CD14-positive monocyte (primary cell): ENCODE data around the gene VSIG10L. TPM values are rescaled to one million over a fixed set of nuclear protein-coding genes. Genes with fewer than 3 reads are reported as not detected.

Experiments used
- DNase-seq, 3 donors: peaks; one replicate each; pipeline ENCODE4 v3.0.0-alpha.2; 2011 to 2022
- H2AFZ ChIP-seq: 2 replicates; pipeline ENCODE4 v1.6.0; 2012; ENCODE audit warnings: mild to moderate bottlenecking, low read depth, low read length, inconsistent platforms; ENCODE audit not compliant: insufficient read depth, poor library complexity, severe bottlenecking
- H3K27ac ChIP-seq, 2 donors: 1 replicate in 1 of 2; 2 replicates in 1 of 2; pipeline ENCODE4 v1.5.1; 2012 to 2013; ENCODE audit warnings: low read length in 2 of 2, control low read depth in 1 of 2, inconsistent platforms in 1 of 2, low read depth in 1 of 2, mild to moderate bottlenecking in 1 of 2
- H3K27me3 ChIP-seq, 2 donors: one replicate each; pipeline versions ENCODE4 v1.6.0 to v1.6.1; 2011 to 2013; ENCODE audit warnings: low read length in 2 of 2; ENCODE audit not compliant: control insufficient read depth in 2 of 2, insufficient read depth in 2 of 2
- H3K36me3 ChIP-seq, 2 donors: replicated peaks in 1 of 2; 1 replicate in 1 of 2; 2 replicates in 1 of 2; pipeline versions ENCODE4 v1.5.1 to v1.6.1; 2012 to 2013; ENCODE audit warnings: low read length in 2 of 2, control low read depth in 1 of 2, inconsistent platforms in 1 of 2, mild to moderate bottlenecking in 1 of 2; ENCODE audit not compliant: insufficient read depth in 2 of 2, control insufficient read depth in 1 of 2
- H3K4me1 ChIP-seq, 2 donors: 1 replicate in 1 of 2; 2 replicates in 1 of 2; pipeline versions ENCODE4 v1.5.1 to v1.6.1; 2012 to 2013; ENCODE audit warnings: low read length in 2 of 2, control low read depth in 1 of 2, inconsistent platforms in 1 of 2, mild to moderate bottlenecking in 1 of 2, moderate library complexity in 1 of 2; ENCODE audit not compliant: insufficient read depth in 2 of 2, control insufficient read depth in 1 of 2
- H3K4me2 ChIP-seq: replicated peaks from 2 replicates; pipeline ENCODE3; 2012; ENCODE audit warnings: low read length, moderate library complexity, mild to moderate bottlenecking; ENCODE audit not compliant: poor library complexity, severe bottlenecking; ENCODE audit errors: extremely low read depth
- H3K4me3 ChIP-seq, 3 experiments: fragments of 200-600 bp in 1 of 3; sonication (generic) in 1 of 3; replicated peaks in 1 of 3; 1 replicate in 2 of 3; 2 replicates in 1 of 3; pipeline ENCODE4 v1.5.1; 2011 to 2013; ENCODE audit warnings: low read length in 3 of 3, mild to moderate bottlenecking in 3 of 3, control low read depth in 2 of 3, low read depth in 2 of 3, inconsistent platforms in 1 of 3, moderate library complexity in 1 of 3
- H3K79me2 ChIP-seq: 2 replicates; pipeline ENCODE4 v1.6.0; 2012; ENCODE audit warnings: mild to moderate bottlenecking, control low read depth, inconsistent platforms, low read length, moderate library complexity; ENCODE audit not compliant: insufficient read depth
- H3K9ac ChIP-seq: 2 replicates; pipeline ENCODE4 v1.6.0; 2017; ENCODE audit warnings: low read length, mild to moderate bottlenecking; ENCODE audit not compliant: insufficient read depth, poor library complexity, severe bottlenecking
- H3K9me3 ChIP-seq, 2 donors: replicated peaks in 1 of 2; 1 replicate in 1 of 2; 2 replicates in 1 of 2; pipeline versions ENCODE4 v1.5.1 to v1.6.1; 2012 to 2013; ENCODE audit warnings: low read length in 2 of 2, control low read depth in 1 of 2; ENCODE audit not compliant: control insufficient read depth in 1 of 2, insufficient read depth in 1 of 2
- H4K20me1 ChIP-seq: 2 replicates; pipeline ENCODE4 v1.6.0; 2012; ENCODE audit warnings: mild to moderate bottlenecking, low read length, control low read depth, moderate library complexity; ENCODE audit not compliant: insufficient read depth
- H3K27ac Mint-ChIP-seq, 7 donors: one replicate each; pipeline ENCODE4 v1.8.0; 2020; ENCODE audit warnings: mild to moderate bottlenecking in 7 of 7, mixed read lengths in 7 of 7, moderate library complexity in 6 of 7, inconsistent platforms in 2 of 7
- H3K27me3 Mint-ChIP-seq, 3 donors: one replicate each; pipeline ENCODE4 v1.8.0; 2021 to 2022; ENCODE audit warnings: low read depth in 3 of 3, mild to moderate bottlenecking in 3 of 3, mixed read lengths in 3 of 3, moderate library complexity in 3 of 3, inconsistent platforms in 1 of 3
- H3K36me3 Mint-ChIP-seq, 2 donors: one replicate each; pipeline ENCODE4 v1.8.0; 2020; ENCODE audit warnings: mixed read lengths in 2 of 2, inconsistent platforms in 1 of 2, mild to moderate bottlenecking in 1 of 2
- H3K4me1 Mint-ChIP-seq: one replicate; pipeline ENCODE4 v1.8.0; 2020; ENCODE audit warnings: mild to moderate bottlenecking, mixed read lengths
- H3K4me3 Mint-ChIP-seq, 2 donors: one replicate each; pipeline ENCODE4 v1.8.0; 2020; ENCODE audit warnings: mild to moderate bottlenecking in 2 of 2, mixed read lengths in 2 of 2, moderate library complexity in 1 of 2
- H3K9me3 Mint-ChIP-seq, 7 donors: one replicate each; pipeline ENCODE4 v1.8.0; 2020 to 2022; ENCODE audit warnings: mixed read lengths in 7 of 7, mild to moderate bottlenecking in 6 of 7, moderate library complexity in 6 of 7, inconsistent platforms in 2 of 7
- WGBS: methylation state at CpG from one replicate; pipeline ENCODE4 v1.1.5; 2013; ENCODE audit warnings: missing lambda C conversion rate; ENCODE audit not compliant: insufficient coverage; 5-methylcytosine and 5-hydroxymethylcytosine counted together
- intact Hi-C, 2 donors: fragments of 100-400 bp; cut with micrococcal nuclease; formaldehyde crosslinking; loops; one replicate each; pipeline versions ENCODE4 v1.15.0 to v1.15.1; 2023
- polyA plus RNA-seq, 3 donors: library from polyadenylated mRNA; depleted of rRNA in 1 of 3; unstranded in 2 of 3; stranded (reverse) in 1 of 3; fragments of 300-500 nt in 2 of 3; fragments of >200 nt in 1 of 3; fragmentation: Illumina TruSeq in 2 of 3; gene quantifications; 1 replicate in 2 of 3; 2 replicates in 1 of 3; pipeline ENCODE4 v1.2.3, GENCODE V29; 2012 to 2021
- TF ChIP-seq, protein P1 (sequence below): fragments of 200-600 bp; IDR thresholded peaks from one replicate; pipeline ENCODE4 v1.8.0; 2022; ENCODE audit warnings: antibody characterized with exemption, mild to moderate bottlenecking

Gene VSIG10L
- polyA plus RNA-seq, 3 donors, result 0.62 to 2.3 (median 0.73) TPM

DNA sequence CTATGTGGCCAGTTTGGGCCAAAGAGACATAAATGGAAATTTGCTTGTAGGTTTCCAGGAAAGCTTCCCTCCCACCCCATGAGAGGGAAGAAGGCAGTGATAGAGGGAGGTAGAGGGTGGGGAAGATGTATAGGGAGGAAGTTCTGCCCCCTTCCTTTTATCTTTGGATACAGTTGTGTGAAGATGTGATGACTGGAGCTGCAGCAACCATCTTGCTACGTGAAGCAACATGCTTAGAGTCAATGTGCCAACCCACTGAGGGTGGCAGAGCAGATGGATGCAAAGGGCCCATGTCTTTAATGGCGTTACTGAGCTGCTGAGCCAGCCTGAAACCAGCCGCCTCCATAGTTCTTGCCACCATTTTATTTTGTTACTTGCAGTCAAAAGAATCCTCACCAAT is 10.7 kb downstream of the VSIG10L start:
- H3K4me2 ChIP-seq, result no peak overlapping the region
- Mint-ChIP-seq H3K27ac (no peak overlapping the region), H3K9me3 (peaks cover 2 to 16% (median 9%) of the 10 kb centered on the region in 7 donors), H3K36me3 (peaks cover 2% of the 10 kb centered on the region in 2 donors), H3K4me1 (peaks cover 14% of the 10 kb centered on the region), H3K27me3 (peaks cover 20 to 28% (median 21%) of the 10 kb centered on the region in 3 donors), H3K4me3 (no peak overlapping the region)
- no peak overlapping the region for H3K4me3 ChIP-seq
- no peak overlapping the region for H2AFZ ChIP-seq
- peaks cover 13 to 20% of the 10 kb centered on the region in 2 donors for H3K4me1 ChIP-seq
- no peaks in the 10 kb centered on the region for H4K20me1 ChIP-seq
- intact Hi-C loops, result no loop called here
- peaks cover 9 to 24% of the 10 kb centered on the region in 2 donors for H3K27me3 ChIP-seq
- H3K79me2 ChIP-seq, result no peaks in the 10 kb centered on the region
- TF ChIP-seq, protein P1, sequence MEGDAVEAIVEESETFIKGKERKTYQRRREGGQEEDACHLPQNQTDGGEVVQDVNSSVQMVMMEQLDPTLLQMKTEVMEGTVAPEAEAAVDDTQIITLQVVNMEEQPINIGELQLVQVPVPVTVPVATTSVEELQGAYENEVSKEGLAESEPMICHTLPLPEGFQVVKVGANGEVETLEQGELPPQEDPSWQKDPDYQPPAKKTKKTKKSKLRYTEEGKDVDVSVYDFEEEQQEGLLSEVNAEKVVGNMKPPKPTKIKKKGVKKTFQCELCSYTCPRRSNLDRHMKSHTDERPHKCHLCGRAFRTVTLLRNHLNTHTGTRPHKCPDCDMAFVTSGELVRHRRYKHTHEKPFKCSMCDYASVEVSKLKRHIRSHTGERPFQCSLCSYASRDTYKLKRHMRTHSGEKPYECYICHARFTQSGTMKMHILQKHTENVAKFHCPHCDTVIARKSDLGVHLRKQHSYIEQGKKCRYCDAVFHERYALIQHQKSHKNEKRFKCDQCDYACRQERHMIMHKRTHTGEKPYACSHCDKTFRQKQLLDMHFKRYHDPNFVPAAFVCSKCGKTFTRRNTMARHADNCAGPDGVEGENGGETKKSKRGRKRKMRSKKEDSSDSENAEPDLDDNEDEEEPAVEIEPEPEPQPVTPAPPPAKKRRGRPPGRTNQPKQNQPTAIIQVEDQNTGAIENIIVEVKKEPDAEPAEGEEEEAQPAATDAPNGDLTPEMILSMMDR, result no peak
- no peak overlapping the region for H3K27ac ChIP-seq
- peaks cover 0 to 4% of the 10 kb centered on the region in 2 donors for H3K9me3 ChIP-seq
- DNase-seq, result no peak
- H3K36me3 ChIP-seq, result no peaks in the 10 kb centered on the region
- no peak overlapping the region for H3K9ac ChIP-seq
- WGBS, result 88% methylated on average over 2 of the region's 3 CpGs

GRCh38 chr19:51330366-51330765 is 11.6 kb downstream of the VSIG10L start:
- TF ChIP-seq, protein P1, result no peak
- DNase-seq, result no peak
- WGBS, result 100% methylated on average over 1 of the region's 4 CpGs
- Mint-ChIP-seq H3K27me3 (peaks cover 28 to 36% (median 29%) of the 10 kb centered on the region in 3 donors), H3K9me3 (peaks cover 2 to 22% (median 10%) of the 10 kb centered on the region in 7 donors), H3K4me1 (peaks cover 21% of the 10 kb centered on the region), H3K27ac (no peak overlapping the region), H3K36me3 (peaks cover 2% of the 10 kb centered on the region in 2 donors), H3K4me3 (no peak overlapping the region)
- H3K79me2 ChIP-seq, result no peaks in the 10 kb centered on the region
- H3K9ac ChIP-seq, result no peak overlapping the region
- intact Hi-C loops, result no loop called here
- no peaks in the 10 kb centered on the region for H4K20me1 ChIP-seq
- no peak overlapping the region for H3K27ac ChIP-seq
- peaks cover 13 to 28% of the 10 kb centered on the region in 2 donors for H3K4me1 ChIP-seq
- peaks cover 12 to 32% of the 10 kb centered on the region in 2 donors for H3K27me3 ChIP-seq
- no peaks in the 10 kb centered on the region for H3K36me3 ChIP-seq
- no peak overlapping the region for H3K4me2 ChIP-seq
- H3K4me3 ChIP-seq, result no peak overlapping the region
- no peak overlapping the region for H2AFZ ChIP-seq
- peaks cover 0 to 4% of the 10 kb centered on the region in 2 donors for H3K9me3 ChIP-seq
